Anterior cingulate cortex (tissue), 58 donors: Measurements from ENCODE around the gene FARS2.

ENCODE experiments used
- DNase-seq, 58 donors: peaks; one replicate each; lab custom pipeline; 2025; lab: John Stamatoyannopoulos, UW

The FARS2 gene

GRCh38 chr6:5412663-5413062 is 151.3 kb downstream of the FARS2 start:
- no peak for DNase-seq

GRCh38 chr6:5416250-5416649 is 154.9 kb downstream of the FARS2 start:
- no peak for DNase-seq

GRCh38 chr6:5422321-5422915 is 161.1 kb downstream of the FARS2 start:
- DNase-seq, result peak in 8 of 58 donors; percentile 1 to 31 (median 6)

- no peak for DNase-seq
Observed at GRCh38 chr6:5423251-5423650, 161.9 kb downstream of the FARS2 start.

GRCh38 chr6:5424726-5425125 is 163.4 kb downstream of the FARS2 start:
- no peak for DNase-seq

GRCh38 chr6:5425267-5425666 is 164.0 kb downstream of the FARS2 start:
- no peak for DNase-seq

- no peak for DNase-seq
Observed at GRCh38 chr6:5425797-5426196, 164.5 kb downstream of the FARS2 start.

- no peak for DNase-seq
Observed at GRCh38 chr6:5427586-5427985, 166.3 kb downstream of the FARS2 start.

- DNase-seq, result no peak
Observed at GRCh38 chr6:5433324-5433723, 172.0 kb downstream of the FARS2 start.

GRCh38 chr6:5435449-5435848 is 174.1 kb downstream of the FARS2 start:
- peak in 3 of 58 donors; percentile 7 for DNase-seq

GRCh38 chr6:5438922-5439584 is 177.7 kb downstream of the FARS2 start:
- DNase-seq, result no peak

- DNase-seq, result no peak
Observed at GRCh38 chr6:5439749-5440148, 178.4 kb downstream of the FARS2 start.

GRCh38 chr6:5442319-5442718 is 181.0 kb downstream of the FARS2 start:
- no peak for DNase-seq

- DNase-seq, result no peak
Observed at GRCh38 chr6:5442916-5443315, 181.6 kb downstream of the FARS2 start.

GRCh38 chr6:5443491-5443890 is 182.2 kb downstream of the FARS2 start:
- no peak for DNase-seq

GRCh38 chr6:5446362-5447075 is 185.2 kb downstream of the FARS2 start:
- DNase-seq, result peak in 2 of 58 donors; percentile 11 to 29

- no peak for DNase-seq
Observed at GRCh38 chr6:5447921-5448320, 186.6 kb downstream of the FARS2 start.

- DNase-seq, result no peak
Observed at GRCh38 chr6:5450073-5450472, 188.8 kb downstream of the FARS2 start.

GRCh38 chr6:5453546-5453945 is 192.2 kb downstream of the FARS2 start:
- peak in 5 of 58 donors; percentile 5 to 19 (median 8) for DNase-seq

- DNase-seq, result no peak
Observed at GRCh38 chr6:5455142-5455541, 193.8 kb downstream of the FARS2 start.

GRCh38 chr6:5457041-5457440 is 195.7 kb downstream of the FARS2 start:
- peak in 31 of 58 donors; percentile 12 to 88 (median 45) for DNase-seq
